Measurements from ENCODE around the gene ZHX3. TPM values are rescaled to one million over a fixed set of nuclear protein-coding genes. Genes with fewer than 3 reads are reported as not detected.

ZHX3 gene
- total and polyA plus RNA-seq, 2 donors (not counting 1 experiment from before 2014, with no cell fraction given), result 27.7 to 28.0 TPM

DNA sequence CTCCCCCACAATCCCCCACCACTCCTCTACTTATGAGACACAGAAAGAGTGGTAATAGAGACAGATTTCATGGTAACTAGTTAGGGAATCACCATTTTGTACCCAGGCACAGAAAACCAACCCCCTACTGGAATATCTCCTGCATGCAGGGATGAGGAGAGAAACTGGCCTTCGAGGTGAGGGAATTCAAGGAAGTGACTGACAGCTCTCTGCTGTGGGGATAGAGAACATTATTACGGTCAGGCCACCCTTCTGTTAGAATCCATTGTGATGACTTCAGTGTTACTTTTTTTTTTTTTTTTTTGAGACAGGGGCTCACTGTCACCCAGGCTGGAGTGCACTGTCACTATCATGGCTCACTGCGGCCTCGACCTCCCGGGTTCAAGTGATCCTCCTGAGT is 9.6 kb upstream of the ZHX3 start:
- no peak for DNase-seq (ENCODE audit: low read depth in 2 of 2)
- peaks cover 15% of the 10 kb centered on the region for H3K4me1 ChIP-seq (ENCODE audit: control insufficient read depth, extremely low read depth, insufficient read depth, low read length)
- no peak for TF ChIP-seq EZH2 (IDR thresholded peaks at IDR 0.05; ENCODE audit: low read length, missing control alignments)
- TF ChIP-seq, protein P1, sequence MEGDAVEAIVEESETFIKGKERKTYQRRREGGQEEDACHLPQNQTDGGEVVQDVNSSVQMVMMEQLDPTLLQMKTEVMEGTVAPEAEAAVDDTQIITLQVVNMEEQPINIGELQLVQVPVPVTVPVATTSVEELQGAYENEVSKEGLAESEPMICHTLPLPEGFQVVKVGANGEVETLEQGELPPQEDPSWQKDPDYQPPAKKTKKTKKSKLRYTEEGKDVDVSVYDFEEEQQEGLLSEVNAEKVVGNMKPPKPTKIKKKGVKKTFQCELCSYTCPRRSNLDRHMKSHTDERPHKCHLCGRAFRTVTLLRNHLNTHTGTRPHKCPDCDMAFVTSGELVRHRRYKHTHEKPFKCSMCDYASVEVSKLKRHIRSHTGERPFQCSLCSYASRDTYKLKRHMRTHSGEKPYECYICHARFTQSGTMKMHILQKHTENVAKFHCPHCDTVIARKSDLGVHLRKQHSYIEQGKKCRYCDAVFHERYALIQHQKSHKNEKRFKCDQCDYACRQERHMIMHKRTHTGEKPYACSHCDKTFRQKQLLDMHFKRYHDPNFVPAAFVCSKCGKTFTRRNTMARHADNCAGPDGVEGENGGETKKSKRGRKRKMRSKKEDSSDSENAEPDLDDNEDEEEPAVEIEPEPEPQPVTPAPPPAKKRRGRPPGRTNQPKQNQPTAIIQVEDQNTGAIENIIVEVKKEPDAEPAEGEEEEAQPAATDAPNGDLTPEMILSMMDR (conservative IDR thresholded peaks at IDR 0.05 in 1 of 2, IDR thresholded peaks at IDR 0.05 in 1 of 2; ENCODE audit: low read depth in 1 of 2, low read length in 2 of 2), result no peak

DNA sequence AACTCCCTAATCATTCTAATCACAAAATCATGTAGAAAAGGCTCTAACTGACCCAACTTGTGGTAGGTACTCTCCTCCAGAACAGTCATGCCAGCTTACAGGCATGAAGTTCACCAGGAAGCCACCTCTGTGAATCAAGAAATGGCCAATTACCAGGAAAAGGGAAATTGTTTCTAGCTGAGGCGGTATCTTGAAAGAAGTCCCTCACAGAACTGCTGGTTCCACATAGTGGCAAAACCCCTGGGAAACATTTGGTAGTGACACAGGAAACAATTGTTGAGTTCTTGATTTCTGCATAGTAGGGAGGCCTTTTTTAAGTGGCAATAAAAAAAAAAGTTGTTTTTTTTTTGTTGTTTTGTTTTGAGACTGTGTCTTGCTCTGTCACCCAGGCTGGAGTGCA is 3.4 kb upstream of the ZHX3 start:
- H3K4me3 ChIP-seq (replicated peaks in 1 of 4; ENCODE audit: control extremely low read depth in 1 of 4, insufficient read depth in 1 of 4, low read depth in 3 of 4, low read length in 4 of 4), result no peak overlapping the region
- H3K9me3 ChIP-seq (ENCODE audit: control insufficient read depth, insufficient read depth, low read depth, low read length), result no peaks in the 10 kb centered on the region
- no peaks in the 10 kb centered on the region for H4K20me1 ChIP-seq (ENCODE audit: control insufficient read depth, extremely low read depth, insufficient read depth, low read length)
- H3K4me2 ChIP-seq (ENCODE audit: extremely low read depth, insufficient read depth, low read length), result no peak overlapping the region
- no peak overlapping the region for H3K27ac ChIP-seq (ENCODE audit: insufficient read depth, low read length)
- H2AFZ ChIP-seq (ENCODE audit: low read length), result no peak overlapping the region
- no peaks in the 10 kb centered on the region for H3K27me3 ChIP-seq (ENCODE audit: control insufficient read depth, insufficient read depth, low read length)
- no peaks in the 10 kb centered on the region for H3K36me3 ChIP-seq (ENCODE audit: control insufficient read depth, insufficient read depth, low read length)
- no peak for DNase-seq (ENCODE audit: low read depth in 2 of 2)
- H3K9ac ChIP-seq (ENCODE audit: insufficient read depth, low read length), result no peak overlapping the region
- TF ChIP-seq, protein P1 (conservative IDR thresholded peaks at IDR 0.05 in 1 of 2, IDR thresholded peaks at IDR 0.05 in 1 of 2; ENCODE audit: low read depth in 1 of 2, low read length in 2 of 2), result no peak
- no peak for TF ChIP-seq EZH2 (IDR thresholded peaks at IDR 0.05; ENCODE audit: low read length, missing control alignments)
- no peaks in the 10 kb centered on the region for H3K4me1 ChIP-seq (ENCODE audit: control insufficient read depth, extremely low read depth, insufficient read depth, low read length)
- peaks cover 3% of the 10 kb centered on the region for H3K79me2 ChIP-seq (ENCODE audit: control insufficient read depth, insufficient read depth, low read length)

More for the DNA sequence above, 9.6 kb upstream of the ZHX3 start:
- Histone ChIP-seq H3K79me2 (ENCODE audit: control insufficient read depth, insufficient read depth, low read length) (no peaks in the 10 kb centered on the region), H3K27ac (ENCODE audit: insufficient read depth, low read length) (no peak overlapping the region), H3K4me3 (replicated peaks in 1 of 4; ENCODE audit: control extremely low read depth in 1 of 4, insufficient read depth in 1 of 4, low read depth in 3 of 4, low read length in 4 of 4) (no peak overlapping the region), H3K9ac (ENCODE audit: insufficient read depth, low read length) (no peak overlapping the region), H3K9me3 (ENCODE audit: control insufficient read depth, insufficient read depth, low read depth, low read length) (no peaks in the 10 kb centered on the region), H4K20me1 (ENCODE audit: control insufficient read depth, extremely low read depth, insufficient read depth, low read length) (no peaks in the 10 kb centered on the region), H3K36me3 (ENCODE audit: control insufficient read depth, insufficient read depth, low read length) (no peaks in the 10 kb centered on the region), H2AFZ (ENCODE audit: low read length) (no peak overlapping the region), H3K4me2 (ENCODE audit: extremely low read depth, insufficient read depth, low read length) (no peak overlapping the region), H3K27me3 (ENCODE audit: control insufficient read depth, insufficient read depth, low read length) (no peaks in the 10 kb centered on the region)

DNA sequence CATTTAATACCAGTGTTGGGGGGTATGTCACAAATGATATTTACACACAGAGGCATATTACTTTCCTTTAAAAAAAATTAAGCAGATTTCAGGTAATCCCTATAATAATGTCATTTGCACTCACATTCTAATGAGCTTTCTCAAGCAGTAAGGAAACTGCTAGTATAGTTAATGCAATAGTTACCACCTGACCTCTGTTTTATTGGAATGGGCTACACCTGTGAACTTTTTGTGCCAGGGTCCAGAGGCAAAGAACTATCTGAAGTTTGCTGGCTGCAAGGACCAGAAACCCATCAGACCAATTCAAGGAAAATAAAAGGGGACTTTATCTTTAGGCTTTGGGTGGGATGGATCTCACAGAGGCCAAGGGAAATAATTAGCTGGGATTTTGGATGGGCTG is 2.9 kb upstream of the ZHX3 start:
- Histone ChIP-seq H3K4me1 (ENCODE audit: control insufficient read depth, extremely low read depth, insufficient read depth, low read length) (no peaks in the 10 kb centered on the region), H3K9ac (ENCODE audit: insufficient read depth, low read length) (no peak overlapping the region), H3K79me2 (ENCODE audit: control insufficient read depth, insufficient read depth, low read length) (peaks cover 8% of the 10 kb centered on the region), H3K27me3 (ENCODE audit: control insufficient read depth, insufficient read depth, low read length) (no peaks in the 10 kb centered on the region), H3K27ac (ENCODE audit: insufficient read depth, low read length) (no peak overlapping the region), H3K4me3 (replicated peaks in 1 of 4; ENCODE audit: control extremely low read depth in 1 of 4, insufficient read depth in 1 of 4, low read depth in 3 of 4, low read length in 4 of 4) (no peak overlapping the region), H3K9me3 (ENCODE audit: control insufficient read depth, insufficient read depth, low read depth, low read length) (no peaks in the 10 kb centered on the region), H3K36me3 (ENCODE audit: control insufficient read depth, insufficient read depth, low read length) (no peaks in the 10 kb centered on the region), H3K4me2 (ENCODE audit: extremely low read depth, insufficient read depth, low read length) (no peak overlapping the region), H2AFZ (ENCODE audit: low read length) (no peak overlapping the region), H4K20me1 (ENCODE audit: control insufficient read depth, extremely low read depth, insufficient read depth, low read length) (no peaks in the 10 kb centered on the region)
- TF ChIP-seq EZH2 (IDR thresholded peaks at IDR 0.05; ENCODE audit: low read length, missing control alignments), result no peak
- TF ChIP-seq, protein P1 (conservative IDR thresholded peaks at IDR 0.05 in 1 of 2, IDR thresholded peaks at IDR 0.05 in 1 of 2; ENCODE audit: low read depth in 1 of 2, low read length in 2 of 2), result no peak
- DNase-seq (ENCODE audit: low read depth in 2 of 2), result no peak
